Measurements from ENCODE around the gene C12orf76.
"Not testable (repeated sequence)": the region's sequence is repeated elsewhere in the genome, so short reads cannot be mapped to it uniquely, and the experiment has no call there.

Gene C12orf76

DNA sequence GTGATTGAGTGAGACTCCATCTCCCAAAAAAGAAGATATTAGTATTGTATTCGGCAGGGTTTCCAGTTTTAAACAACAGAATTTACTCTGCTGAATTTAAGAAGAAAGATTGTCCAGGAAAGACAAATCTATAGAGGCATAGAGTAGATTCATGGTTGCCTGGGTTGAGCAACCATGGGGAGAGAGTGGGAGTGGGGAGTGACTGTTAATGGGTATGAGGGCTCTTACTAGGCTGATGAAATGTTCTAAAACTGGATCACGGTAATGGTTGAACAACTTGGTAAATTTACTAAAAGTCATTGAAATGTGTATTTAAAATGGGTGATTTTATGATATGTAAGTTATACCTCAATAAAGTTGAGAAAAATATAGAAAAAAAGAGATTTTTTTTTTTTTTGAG is 13.9 kb upstream of the C12orf76 start:
- DNase-seq (ENCODE audit: low read depth in 2 of 2) = no peak
- TF ChIP-seq, protein P1, sequence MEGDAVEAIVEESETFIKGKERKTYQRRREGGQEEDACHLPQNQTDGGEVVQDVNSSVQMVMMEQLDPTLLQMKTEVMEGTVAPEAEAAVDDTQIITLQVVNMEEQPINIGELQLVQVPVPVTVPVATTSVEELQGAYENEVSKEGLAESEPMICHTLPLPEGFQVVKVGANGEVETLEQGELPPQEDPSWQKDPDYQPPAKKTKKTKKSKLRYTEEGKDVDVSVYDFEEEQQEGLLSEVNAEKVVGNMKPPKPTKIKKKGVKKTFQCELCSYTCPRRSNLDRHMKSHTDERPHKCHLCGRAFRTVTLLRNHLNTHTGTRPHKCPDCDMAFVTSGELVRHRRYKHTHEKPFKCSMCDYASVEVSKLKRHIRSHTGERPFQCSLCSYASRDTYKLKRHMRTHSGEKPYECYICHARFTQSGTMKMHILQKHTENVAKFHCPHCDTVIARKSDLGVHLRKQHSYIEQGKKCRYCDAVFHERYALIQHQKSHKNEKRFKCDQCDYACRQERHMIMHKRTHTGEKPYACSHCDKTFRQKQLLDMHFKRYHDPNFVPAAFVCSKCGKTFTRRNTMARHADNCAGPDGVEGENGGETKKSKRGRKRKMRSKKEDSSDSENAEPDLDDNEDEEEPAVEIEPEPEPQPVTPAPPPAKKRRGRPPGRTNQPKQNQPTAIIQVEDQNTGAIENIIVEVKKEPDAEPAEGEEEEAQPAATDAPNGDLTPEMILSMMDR (IDR thresholded peaks at IDR 0.05; ENCODE audit: low read depth, low read length) = no peak
- H3K4me3 ChIP-seq (replicated peaks in 1 of 2; ENCODE audit: low read depth in 2 of 2, low read length in 2 of 2) = no peak overlapping the region

DNA sequence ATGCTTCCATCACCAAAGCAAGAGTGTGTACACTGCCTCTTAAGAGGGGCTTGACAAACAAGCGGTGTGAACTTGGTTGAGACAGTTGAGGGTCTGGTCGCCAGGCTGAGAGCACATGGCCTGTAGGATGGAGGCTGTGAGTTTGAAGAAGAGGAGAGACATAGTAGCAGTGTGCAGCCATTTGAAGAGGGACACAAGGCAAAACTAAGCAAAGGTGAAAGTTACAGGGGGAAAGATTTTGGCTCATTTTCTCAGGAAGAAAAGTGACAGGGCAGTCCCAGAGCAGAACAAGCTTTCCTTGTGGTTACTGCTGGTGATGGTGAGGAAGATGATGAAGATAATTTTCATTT is 11.3 kb upstream of the C12orf76 start:
- no peak for DNase-seq (ENCODE audit: low read depth in 2 of 2)
- H3K4me3 ChIP-seq (replicated peaks in 1 of 2; ENCODE audit: low read depth in 2 of 2, low read length in 2 of 2) = no peak overlapping the region
- TF ChIP-seq, protein P1 (IDR thresholded peaks at IDR 0.05; ENCODE audit: low read depth, low read length) = no peak

DNA sequence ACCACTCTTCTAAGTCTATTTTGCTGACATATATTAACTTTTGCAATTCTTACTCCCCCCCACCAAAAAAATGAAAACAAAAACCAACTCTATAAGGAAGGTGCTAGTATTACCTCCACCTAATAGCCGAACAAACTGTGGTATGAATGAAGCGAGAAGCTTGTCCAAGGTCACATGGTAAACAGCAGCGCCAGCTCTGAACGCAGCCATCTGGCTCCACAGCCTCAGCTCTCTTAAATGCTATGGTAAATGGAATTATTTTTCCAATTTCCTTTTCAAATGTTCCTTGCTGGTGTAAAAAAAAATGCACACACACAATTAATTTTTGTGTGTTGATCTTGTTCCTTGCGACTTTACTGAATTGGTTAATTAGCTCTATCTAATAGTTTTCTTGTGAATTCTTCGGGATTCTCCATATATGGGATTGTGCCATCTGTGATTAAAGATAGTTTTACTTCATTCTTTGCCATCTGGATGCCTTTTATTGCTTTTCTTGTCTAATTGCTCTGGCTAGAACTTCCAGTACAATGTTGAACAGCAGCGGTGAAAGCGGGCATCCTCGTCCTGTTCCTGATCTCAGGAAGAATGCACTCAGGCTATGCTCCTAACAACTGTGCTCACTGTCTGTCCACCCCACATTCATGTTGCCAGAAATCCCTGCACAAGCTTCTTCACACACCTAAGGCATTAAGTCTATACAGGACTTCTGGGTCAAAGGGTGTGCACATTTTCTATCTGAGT is 10.7 kb upstream of the C12orf76 start:
- no peak overlapping the region for H3K4me3 ChIP-seq (replicated peaks in 1 of 2; ENCODE audit: low read depth in 2 of 2, low read length in 2 of 2)
- DNase-seq (ENCODE audit: low read depth in 2 of 2) = no peak
- TF ChIP-seq, protein P1 (IDR thresholded peaks at IDR 0.05; ENCODE audit: low read depth, low read length) = no peak

DNA sequence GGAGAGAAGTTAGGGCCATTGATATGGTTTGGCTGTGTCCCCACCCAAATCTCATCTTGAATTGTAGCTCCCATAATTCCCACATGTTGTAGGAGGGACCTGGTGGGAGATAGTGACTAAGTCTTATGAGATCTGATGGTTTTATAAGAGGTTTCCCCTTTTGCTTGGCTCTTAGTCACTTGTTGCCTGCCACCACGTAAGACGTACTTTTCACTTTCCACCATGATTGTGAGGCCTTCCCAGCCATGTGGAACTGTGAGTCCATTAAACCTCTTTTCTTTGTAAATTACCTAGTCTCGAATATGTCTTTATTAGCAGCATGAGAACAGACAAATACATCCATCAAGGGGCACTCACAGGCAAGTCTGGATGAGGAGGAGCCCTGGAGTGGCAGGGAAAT is 8.3 kb upstream of the C12orf76 start:
- not testable (repeated sequence) for H3K4me3 ChIP-seq (replicated peaks in 1 of 2; ENCODE audit: low read depth in 2 of 2, low read length in 2 of 2)

DNA sequence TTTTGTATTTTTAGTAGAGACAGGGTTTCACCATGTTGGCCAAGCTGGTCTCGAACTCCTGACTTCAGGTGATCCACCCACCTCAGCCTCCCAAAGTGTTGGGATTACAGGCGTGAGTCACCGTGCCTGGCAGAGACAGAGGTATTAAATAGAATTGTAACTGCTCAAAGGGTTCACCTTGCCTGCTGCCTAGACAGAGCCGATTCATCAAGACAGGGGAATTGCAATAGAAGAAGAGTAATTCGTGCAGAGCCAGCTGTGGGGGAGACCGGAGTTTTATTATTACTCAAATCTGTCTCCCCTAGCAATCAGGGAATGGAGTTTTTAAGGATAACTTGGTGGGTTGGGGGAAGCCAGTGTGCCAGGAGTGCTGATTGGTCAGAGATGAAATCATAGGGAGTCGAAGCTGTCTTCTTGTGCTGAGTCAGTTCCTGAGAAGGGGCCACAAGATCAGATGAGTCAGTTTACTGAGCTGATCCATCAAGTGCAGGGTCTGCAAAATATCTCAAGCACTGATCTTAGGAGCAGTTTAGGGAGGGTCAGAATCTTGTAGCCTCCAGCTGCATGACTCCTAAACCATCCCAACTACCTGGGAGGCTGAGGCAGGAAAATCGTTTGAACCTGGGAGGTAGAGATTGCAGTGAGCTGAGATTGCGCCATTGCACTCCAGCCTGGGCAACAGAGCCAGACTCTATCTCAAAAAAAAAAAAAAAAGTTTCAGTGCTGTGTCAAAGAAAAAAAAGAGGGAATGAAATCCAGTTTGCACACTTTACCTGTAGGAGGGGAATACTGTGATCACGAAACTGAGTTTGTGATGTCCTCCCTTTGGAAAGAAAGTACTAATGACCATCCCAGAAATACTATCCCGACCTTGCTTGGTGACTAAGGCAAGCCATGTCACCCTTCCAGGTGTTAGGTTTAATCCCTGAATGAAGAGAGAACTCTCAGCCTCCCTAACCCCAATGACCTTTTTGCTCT is 7.3 kb upstream of the C12orf76 start:
- H3K4me3 ChIP-seq (replicated peaks in 1 of 2; ENCODE audit: low read depth in 2 of 2, low read length in 2 of 2) = not testable (repeated sequence)
- peak; percentile 82 to 93 for DNase-seq (ENCODE audit: low read depth in 2 of 2)

More for the DNA sequence above, 8.3 kb upstream of the C12orf76 start:
- DNase-seq (ENCODE audit: low read depth in 2 of 2) = not testable (repeated sequence)

DNA sequence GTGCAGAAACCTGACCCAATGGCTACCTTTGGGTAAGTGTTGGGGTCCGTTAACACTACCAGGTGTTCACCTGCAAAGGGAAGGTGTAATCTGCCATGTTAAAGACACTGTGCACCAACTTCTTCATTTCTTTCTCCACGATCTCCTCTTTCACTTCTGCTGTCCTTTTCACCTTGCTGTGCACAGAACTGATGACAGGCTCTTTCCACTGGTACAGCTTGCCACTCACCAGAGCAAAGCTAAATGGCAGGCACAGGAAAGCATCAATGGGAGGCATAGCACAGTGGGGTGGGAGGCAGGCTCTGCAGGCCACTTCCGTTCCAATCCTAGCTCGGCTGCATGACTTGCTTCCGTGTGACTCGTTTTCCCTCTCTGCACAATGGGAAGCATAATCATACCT is 2.6 kb upstream of the C12orf76 start:
- TF ChIP-seq, protein P1 (IDR thresholded peaks at IDR 0.05; ENCODE audit: low read depth, low read length) = no peak
- no peak overlapping the region for H3K4me3 ChIP-seq (replicated peaks in 1 of 2; ENCODE audit: low read depth in 2 of 2, low read length in 2 of 2)
- DNase-seq (ENCODE audit: low read depth in 2 of 2) = no peak

DNA sequence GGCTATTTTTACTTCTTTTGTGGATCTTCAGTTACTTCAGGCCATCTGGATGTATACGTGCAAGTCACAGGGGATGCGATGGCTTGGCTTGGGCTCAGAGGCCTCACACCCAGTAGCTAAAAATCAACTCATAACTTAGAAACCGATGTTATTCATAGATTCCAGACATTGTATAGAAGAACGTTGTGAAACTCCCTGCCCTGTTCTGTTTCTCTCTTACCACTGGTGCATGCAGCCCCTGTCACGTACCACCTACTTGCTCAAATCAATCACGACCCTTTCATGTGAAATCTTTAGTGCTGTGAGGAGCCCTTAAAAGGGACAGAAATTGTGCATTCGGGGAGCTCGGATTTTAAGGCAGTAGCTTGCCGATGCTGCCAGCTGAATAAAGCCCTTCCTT is 1.3 kb upstream of the C12orf76 start:
- H3K4me3 ChIP-seq (replicated peaks in 1 of 2; ENCODE audit: low read depth in 2 of 2, low read length in 2 of 2); DNase-seq (ENCODE audit: low read depth in 2 of 2): not testable (repeated sequence)

DNA sequence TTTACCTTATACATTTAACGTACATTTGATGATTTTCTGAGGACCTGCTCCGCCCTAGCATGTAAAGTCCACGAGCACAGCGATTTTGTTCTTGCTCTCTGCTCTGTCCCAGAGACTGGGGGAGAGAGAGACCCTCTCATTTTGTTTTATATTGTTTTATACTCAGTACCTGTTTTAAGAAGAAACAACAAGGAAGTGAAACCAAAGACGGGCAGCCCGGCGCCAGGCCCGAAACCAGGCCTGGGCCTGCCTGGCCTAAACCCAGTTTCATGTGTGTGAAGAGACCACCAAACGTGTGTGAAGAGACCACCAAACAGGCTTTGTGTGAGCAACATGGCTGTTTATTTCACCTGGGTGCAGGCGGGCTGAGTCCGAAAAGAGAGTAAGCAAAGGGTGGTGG is 712 bp upstream of the C12orf76 start:
- H3K4me3 ChIP-seq (replicated peaks in 1 of 2; ENCODE audit: low read depth in 2 of 2, low read length in 2 of 2) = peak overlapping the region; percentile 70 to 94
- not testable (repeated sequence) for DNase-seq (ENCODE audit: low read depth in 2 of 2)

Data from cardiac fibroblast (primary cell).